HepG2 (cell line): Measurements from ENCODE around the gene MTX1. TPM values are rescaled to one million over a fixed set of nuclear protein-coding genes. Genes with fewer than 3 reads are reported as not detected.

Experiments
- ARNTL ChIP-seq: sonication (generic); formaldehyde crosslinking; IDR thresholded peaks from 2 replicates; pipeline ENCODE4 v1.4.0; 2020; ENCODE audit warnings: mild to moderate bottlenecking, missing genetic modification reagents
- ASH2L ChIP-seq: fragments of 300-600, 200-600 bp; sonication (generic); IDR thresholded peaks from 2 replicates; pipeline ENCODE4 v1.7.0; 2017; ENCODE audit warnings: low read depth, mild to moderate bottlenecking, moderate library complexity, mixed read lengths, low read length; ENCODE audit not compliant: insufficient read length
- BCL6 ChIP-seq: IDR thresholded peaks from 2 replicates; pipeline ENCODE4 v1.6.1; 2016; ENCODE audit warnings: missing genetic modification reagents, missing compliant biosample characterization
- GTF3A ChIP-seq: sonication (generic); formaldehyde crosslinking; conservative IDR thresholded peaks from 2 replicates; pipeline ENCODE4 v1.4.0; 2020; ENCODE audit warnings: mild to moderate bottlenecking, missing genetic modification reagents
- KLF11 ChIP-seq: IDR thresholded peaks from 2 replicates; pipeline ENCODE4 v1.6.1; 2016; ENCODE audit warnings: missing compliant biosample characterization
- MBD4 ChIP-seq: IDR thresholded peaks from 2 replicates; pipeline ENCODE4 v1.6.1; 2012; ENCODE audit warnings: low read length, inconsistent platforms, borderline replicate concordance
- NFATC3 ChIP-seq: sonication (generic); formaldehyde crosslinking; IDR thresholded peaks from 2 replicates; pipeline ENCODE4 v1.5.1; 2020; ENCODE audit warnings: mild to moderate bottlenecking, missing genetic modification reagents
- RBFOX2 ChIP-seq: fragments of 200-400 bp; formaldehyde crosslinking; IDR thresholded peaks from 2 replicates; pipeline ENCODE4 v1.6.1; 2017; ENCODE audit warnings: low read depth, mild to moderate bottlenecking, low read length
- TBP ChIP-seq: sonication (generic); formaldehyde crosslinking; IDR thresholded peaks from 2 replicates; pipeline ENCODE4 v1.5.0; 2020; ENCODE audit warnings: missing genetic modification reagents
- TGIF2 ChIP-seq: IDR thresholded peaks from 2 replicates; pipeline ENCODE4 v1.6.1; 2016; ENCODE audit warnings: control low read depth, missing compliant biosample characterization
- THAP11 ChIP-seq: IDR thresholded peaks from 2 replicates; pipeline ENCODE4 v1.6.1; 2016; ENCODE audit warnings: missing biosample characterization, missing genetic modification reagents
- TOE1 ChIP-seq: sonication (generic); formaldehyde crosslinking; IDR thresholded peaks from 2 replicates; pipeline ENCODE4 v1.4.0; 2020; ENCODE audit warnings: mild to moderate bottlenecking, missing genetic modification reagents
- TOPORS ChIP-seq: sonication (generic); formaldehyde crosslinking; IDR thresholded peaks from 2 replicates; pipeline ENCODE4 v1.8.0; 2023; ENCODE audit warnings: mild to moderate bottlenecking, missing genetic modification reagents
- XBP1 ChIP-seq: sonication (generic); formaldehyde crosslinking; IDR thresholded peaks from 2 replicates; pipeline ENCODE4 v1.5.0; 2020; ENCODE audit warnings: missing genetic modification reagents
- XRCC5 ChIP-seq: fragments of 200-400 bp; formaldehyde crosslinking; optimal IDR thresholded peaks from 2 replicates; pipeline ENCODE3; 2017; ENCODE audit warnings: mild to moderate bottlenecking, low read length
- ZKSCAN1 ChIP-seq: fragments of 150-350 bp; IDR thresholded peaks from 2 replicates; pipeline ENCODE4 v1.6.1; 2014; ENCODE audit warnings: low read length
- ZNF138 ChIP-seq: sonication (generic); formaldehyde crosslinking; IDR thresholded peaks from 2 replicates; pipeline ENCODE4 v1.5.0; 2020; ENCODE audit warnings: mild to moderate bottlenecking, low read depth, missing genetic modification reagents
- ZNF225 ChIP-seq: sonication (generic); formaldehyde crosslinking; IDR thresholded peaks from 2 replicates; pipeline ENCODE4 v1.4.0; 2020; ENCODE audit warnings: mild to moderate bottlenecking, missing genetic modification reagents
- ZNF343 ChIP-seq: sonication (generic); formaldehyde crosslinking; IDR thresholded peaks from 2 replicates; pipeline ENCODE4 v1.4.0; 2020; ENCODE audit warnings: mild to moderate bottlenecking, missing genetic modification reagents
- ZNF354B ChIP-seq: sonication (generic); formaldehyde crosslinking; IDR thresholded peaks from 2 replicates; pipeline ENCODE4 v1.8.0; 2022; ENCODE audit warnings: mild to moderate bottlenecking, missing genetic modification reagents
- ZNF446 ChIP-seq: sonication (generic); formaldehyde crosslinking; IDR thresholded peaks from 2 replicates; pipeline ENCODE4 v1.5.0; 2020; ENCODE audit warnings: mild to moderate bottlenecking, missing genetic modification reagents
- ZNF879 ChIP-seq: sonication (generic); formaldehyde crosslinking; IDR thresholded peaks from 2 replicates; pipeline ENCODE4 v1.8.1; 2023; ENCODE audit warnings: missing genetic modification reagents
- ZNF891 ChIP-seq: sonication (generic); formaldehyde crosslinking; IDR thresholded peaks from 2 replicates; pipeline ENCODE4 v1.5.0; 2020; ENCODE audit warnings: mild to moderate bottlenecking, missing genetic modification reagents
- ZSCAN9 ChIP-seq: IDR thresholded peaks from 2 replicates; pipeline ENCODE4 v1.6.1; 2016; ENCODE audit warnings: borderline replicate concordance
- polyA plus RNA-seq, 8 experiments: library from polyadenylated mRNA; depleted of rRNA in 3 of 8; stranded (reverse) in 7 of 8; unstranded in 1 of 8; fragments of >200 nt; fragmentation: Illumina TruSeq in 4 of 8; extraction: Trizol in 4 of 8; gene quantifications; 2 replicates each; pipeline versions ENCODE4 v1.2.1 to v1.2.3, GENCODE V29; 2011 to 2016; ENCODE audit warnings: low read depth in 4 of 8, missing spikeins in 1 of 8, mixed read lengths in 1 of 8; ENCODE audit not compliant: insufficient read depth in 1 of 8
- total RNA-seq, 5 experiments: library from RNA; depleted of rRNA; stranded (reverse); fragments of >200 nt; fragmentation: Illumina TruSeq; extraction: Trizol; gene quantifications; 2 replicates each; pipeline ENCODE4 v1.2.3, GENCODE V29; 2016; ENCODE audit warnings: low read depth in 1 of 5
- TF ChIP-seq, protein P1 (sequence below): IDR thresholded peaks from 2 replicates; pipeline ENCODE4 v1.6.1; 2016; ENCODE audit warnings: missing compliant biosample characterization, missing genetic modification reagents, borderline replicate concordance
- TF ChIP-seq, protein P2 (sequence below): sonication (generic); formaldehyde crosslinking; IDR thresholded peaks from 2 replicates; pipeline ENCODE4; 2020; ENCODE audit warnings: missing genetic modification reagents, mild to moderate bottlenecking, borderline replicate concordance
- TF ChIP-seq, protein P3 (sequence below): sonication (generic); formaldehyde crosslinking; IDR thresholded peaks from 2 replicates; pipeline ENCODE4 v1.5.1; 2020; ENCODE audit warnings: mild to moderate bottlenecking, missing genetic modification reagents, borderline replicate concordance

The MTX1 gene
- total and polyA plus RNA-seq, 2 of the 13 experiments (the other 11 are each of a cell fraction or from before 2014, with no cell fraction given): 64.5 to 72.6 TPM

DNA sequence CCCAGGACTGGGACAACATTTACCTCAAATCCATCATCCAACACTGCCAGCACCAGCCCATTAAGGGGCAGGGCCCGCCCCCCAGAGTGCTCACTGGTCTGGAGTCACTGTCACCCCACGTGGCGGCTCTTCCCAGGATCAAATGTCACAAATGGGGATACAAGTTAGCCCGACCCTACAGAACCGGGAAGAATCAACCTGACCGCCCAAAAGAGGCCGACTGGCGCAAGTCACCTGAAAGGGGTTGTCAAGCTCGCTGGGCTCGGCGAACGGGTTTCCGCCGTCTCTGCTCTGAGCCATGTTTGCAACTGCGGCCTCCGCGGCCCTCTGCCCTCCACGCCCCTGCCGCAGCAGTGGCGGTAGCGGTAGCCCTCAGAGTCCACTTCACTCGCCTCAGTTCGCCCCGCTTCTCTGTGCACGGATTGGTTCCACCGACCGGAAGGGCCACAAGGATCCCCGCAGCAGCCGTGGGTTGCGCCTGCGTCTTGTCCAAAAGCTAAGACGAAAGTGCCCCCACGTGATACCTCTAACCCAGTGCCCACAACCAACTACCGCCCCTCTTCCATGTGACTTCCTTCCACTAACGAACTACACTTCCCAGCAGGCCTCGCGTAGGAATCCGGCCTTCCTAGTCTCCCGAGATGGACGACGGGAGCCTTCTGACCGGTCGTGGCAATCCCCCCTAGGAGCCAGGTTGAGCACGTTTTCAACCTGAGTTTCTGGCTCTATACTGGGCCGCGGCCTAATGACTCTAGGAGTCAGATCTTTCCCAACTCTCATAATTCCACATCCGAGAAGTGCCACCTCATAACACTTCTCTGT is 53.6 kb downstream of the MTX1 start, which contains the start of gene SCAMP3 (continued):
- TF ChIP-seq ZSCAN9 (CRISPR knock-in tag) (peak; percentile 69), KLF11 (CRISPR knock-in tag) (0 out of 2 replicates have a peak, but pooled peaks have one; percentile 52), NFATC3 (CRISPR knock-in tag) (0 out of 2 replicates have a peak, but pooled peaks have one; percentile 45), ZNF343 (CRISPR knock-in tag) (peak; percentile 69; the same call in 1 of the 2 replicates), RBFOX2 (peak; percentile 84), TBP (CRISPR knock-in tag) (peak; percentile 36; the same call in 1 of the 2 replicates), ZNF879 (CRISPR knock-in tag) (no peak), ZNF891 (CRISPR knock-in tag) (peak; percentile 96), BCL6 (CRISPR knock-in tag) (peak; percentile 28; the same call in 1 of the 2 replicates), ASH2L (peak; percentile 58), ZNF354B (CRISPR knock-in tag) (0 out of 2 replicates have a peak, but pooled peaks have one; percentile 38), GTF3A (CRISPR knock-in tag) (no peak), ZNF446 (CRISPR knock-in tag) (0 out of 2 replicates have a peak, but pooled peaks have one; percentile 49), ZNF138 (CRISPR knock-in tag) (peak; percentile 50; the same call in 1 of the 2 replicates), XRCC5 (no peak), TOPORS (peak; percentile 74; the same call in 1 of the 2 replicates), XBP1 (CRISPR knock-in tag) (no peak), ZNF225 (CRISPR knock-in tag) (peak; percentile 73), TOE1 (0 out of 2 replicates have a peak, but pooled peaks have one; percentile 23), ZKSCAN1 (no peak), MBD4 (no peak), THAP11 (peak; percentile 99), ARNTL (CRISPR knock-in tag) (peak; percentile 87), TGIF2 (CRISPR knock-in tag) (no peak)
- TF ChIP-seq, protein P1, sequence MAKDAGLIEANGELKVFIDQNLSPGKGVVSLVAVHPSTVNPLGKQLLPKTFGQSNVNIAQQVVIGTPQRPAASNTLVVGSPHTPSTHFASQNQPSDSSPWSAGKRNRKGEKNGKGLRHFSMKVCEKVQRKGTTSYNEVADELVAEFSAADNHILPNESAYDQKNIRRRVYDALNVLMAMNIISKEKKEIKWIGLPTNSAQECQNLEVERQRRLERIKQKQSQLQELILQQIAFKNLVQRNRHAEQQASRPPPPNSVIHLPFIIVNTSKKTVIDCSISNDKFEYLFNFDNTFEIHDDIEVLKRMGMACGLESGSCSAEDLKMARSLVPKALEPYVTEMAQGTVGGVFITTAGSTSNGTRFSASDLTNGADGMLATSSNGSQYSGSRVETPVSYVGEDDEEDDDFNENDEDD (CRISPR knock-in tag): peak; percentile 57; the same call in 1 of the 2 replicates
- TF ChIP-seq, protein P2, sequence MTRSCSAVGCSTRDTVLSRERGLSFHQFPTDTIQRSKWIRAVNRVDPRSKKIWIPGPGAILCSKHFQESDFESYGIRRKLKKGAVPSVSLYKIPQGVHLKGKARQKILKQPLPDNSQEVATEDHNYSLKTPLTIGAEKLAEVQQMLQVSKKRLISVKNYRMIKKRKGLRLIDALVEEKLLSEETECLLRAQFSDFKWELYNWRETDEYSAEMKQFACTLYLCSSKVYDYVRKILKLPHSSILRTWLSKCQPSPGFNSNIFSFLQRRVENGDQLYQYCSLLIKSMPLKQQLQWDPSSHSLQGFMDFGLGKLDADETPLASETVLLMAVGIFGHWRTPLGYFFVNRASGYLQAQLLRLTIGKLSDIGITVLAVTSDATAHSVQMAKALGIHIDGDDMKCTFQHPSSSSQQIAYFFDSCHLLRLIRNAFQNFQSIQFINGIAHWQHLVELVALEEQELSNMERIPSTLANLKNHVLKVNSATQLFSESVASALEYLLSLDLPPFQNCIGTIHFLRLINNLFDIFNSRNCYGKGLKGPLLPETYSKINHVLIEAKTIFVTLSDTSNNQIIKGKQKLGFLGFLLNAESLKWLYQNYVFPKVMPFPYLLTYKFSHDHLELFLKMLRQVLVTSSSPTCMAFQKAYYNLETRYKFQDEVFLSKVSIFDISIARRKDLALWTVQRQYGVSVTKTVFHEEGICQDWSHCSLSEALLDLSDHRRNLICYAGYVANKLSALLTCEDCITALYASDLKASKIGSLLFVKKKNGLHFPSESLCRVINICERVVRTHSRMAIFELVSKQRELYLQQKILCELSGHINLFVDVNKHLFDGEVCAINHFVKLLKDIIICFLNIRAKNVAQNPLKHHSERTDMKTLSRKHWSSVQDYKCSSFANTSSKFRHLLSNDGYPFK (CRISPR knock-in tag): peak; percentile 91
- TF ChIP-seq, protein P3, sequence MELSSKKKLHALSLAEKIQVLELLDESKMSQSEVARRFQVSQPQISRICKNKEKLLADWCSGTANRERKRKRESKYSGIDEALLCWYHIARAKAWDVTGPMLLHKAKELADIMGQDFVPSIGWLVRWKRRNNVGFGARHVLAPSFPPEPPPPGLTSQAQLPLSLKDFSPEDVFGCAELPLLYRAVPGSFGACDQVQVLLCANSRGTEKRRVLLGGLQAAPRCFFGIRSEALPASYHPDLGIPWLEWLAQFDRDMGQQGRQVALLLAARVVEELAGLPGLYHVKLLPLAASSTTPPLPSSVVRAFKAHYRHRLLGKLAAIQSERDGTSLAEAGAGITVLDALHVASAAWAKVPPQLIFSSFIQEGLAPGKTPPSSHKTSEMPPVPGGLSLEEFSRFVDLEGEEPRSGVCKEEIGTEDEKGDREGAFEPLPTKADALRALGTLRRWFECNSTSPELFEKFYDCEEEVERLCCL (CRISPR knock-in tag): peak; percentile 84; the same call in 1 of the 2 replicates
